SU-DHL-6 (cell line): ENCODE data around the gene SERINC5.

Experiments
- H2AFZ ChIP-seq: fragments of 200-600 bp; sonication (generic); 2 replicates; pipeline ENCODE4 v1.6.1; 2014; ENCODE audit warnings: low read depth, mild to moderate bottlenecking, moderate library complexity, mixed read lengths, antibody characterized with exemption, low read length; ENCODE audit not compliant: severe bottlenecking
- H3F3A ChIP-seq: fragments of 200-600 bp; shearing (Covaris generic); 2 replicates; pipeline ENCODE4 v1.6.0; 2016; ENCODE audit warnings: antibody characterized with exemption, mild to moderate bottlenecking; ENCODE audit not compliant: insufficient read depth
- H3K27ac ChIP-seq: fragments of 200-600 bp; sonication (generic); 2 replicates; pipeline ENCODE4 v1.5.1; 2016; ENCODE audit warnings: low read depth, mild to moderate bottlenecking, low read length, moderate library complexity, mixed read lengths
- H3K27me3 ChIP-seq: fragments of 200-600 bp; sonication (generic), shearing (Covaris generic); 2 replicates; pipeline ENCODE4 v1.6.0; 2014; ENCODE audit warnings: mild to moderate bottlenecking, low read length
- H3K36me3 ChIP-seq: fragments of 200-600 bp; sonication (generic); 2 replicates; pipeline ENCODE4 v1.6.1; 2014; ENCODE audit warnings: mild to moderate bottlenecking, low read length, mixed read lengths
- H3K4me2 ChIP-seq: fragments of 300-600, 200-600 bp; shearing (Covaris generic), sonication (generic); 2 replicates; pipeline ENCODE4 v1.6.0; 2014; ENCODE audit warnings: low read length, low read depth, mild to moderate bottlenecking; ENCODE audit not compliant: poor library complexity, severe bottlenecking
- H3K4me3 ChIP-seq: fragments of 200-600 bp; sonication (generic); 2 replicates; pipeline ENCODE4 v1.5.1; 2014; ENCODE audit warnings: antibody characterized with exemption, low read length, mild to moderate bottlenecking, mixed read lengths; ENCODE audit not compliant: insufficient read depth, poor library complexity, severe bottlenecking
- H3K79me2 ChIP-seq: fragments of 200-600 bp; sonication (generic); 2 replicates; pipeline ENCODE4 v1.6.1; 2014; ENCODE audit warnings: mild to moderate bottlenecking, low read length, moderate library complexity; ENCODE audit not compliant: insufficient read depth
- H3K9ac ChIP-seq: fragments of 200-600 bp; sonication (generic); 2 replicates; pipeline ENCODE4 v1.7.0; 2014; ENCODE audit warnings: mild to moderate bottlenecking, low read length
- H3K9me2 ChIP-seq: fragments of 200-600 bp; sonication (generic); replicated peaks from 2 replicates; pipeline ENCODE4 v1.6.1; 2014; ENCODE audit warnings: low read length; ENCODE audit not compliant: insufficient read depth
- H3K9me3 ChIP-seq: fragments of 200-600 bp; sonication (generic); 2 replicates; pipeline ENCODE4 v1.6.1; 2014; ENCODE audit warnings: low read length, mixed read lengths; ENCODE audit not compliant: insufficient read depth
- H4K20me1 ChIP-seq: fragments of 200-600 bp; sonication (generic); 2 replicates; pipeline ENCODE4 v1.6.1; 2014; ENCODE audit warnings: low read depth, mild to moderate bottlenecking, antibody characterized with exemption, low read length, moderate library complexity, mixed read lengths
- CTCF ChIP-seq: fragments of 200-600 bp; sonication (generic); IDR thresholded peaks from one replicate; pipeline ENCODE4 v1.5.1; 2017; ENCODE audit warnings: antibody characterized with exemption, mild to moderate bottlenecking, low read length, moderate library complexity; ENCODE audit not compliant: insufficient read depth, poor library complexity, severe bottlenecking
- EZH2phosphoT487 ChIP-seq: fragments of 200-600 bp; sonication (generic), shearing (Covaris generic); conservative IDR thresholded peaks from 2 replicates; pipeline ENCODE4 v1.6.1; 2018; ENCODE audit warnings: mild to moderate bottlenecking, antibody characterized with exemption, low read length, moderate library complexity, mixed read lengths

Gene SERINC5

GRCh38 chr5:80069251-80069800 is 186.5 kb downstream of the SERINC5 start:
- Histone ChIP-seq H3F3A (no peaks in the 10 kb centered on the region), H3K9me3 (no peaks in the 10 kb centered on the region), H3K4me2 (no peak overlapping the region), H3K27me3 (no peaks in the 10 kb centered on the region), H3K9ac (no peak overlapping the region), H2AFZ (no peak overlapping the region), H3K27ac (no peak overlapping the region), H3K36me3 (no peaks in the 10 kb centered on the region), H4K20me1 (no peaks in the 10 kb centered on the region), H3K79me2 (no peaks in the 10 kb centered on the region), H3K9me2 (no peaks in the 10 kb centered on the region), H3K4me3 (no peak overlapping the region)
- TF ChIP-seq EZH2phosphoT487 (no peak), CTCF (no peak)

GRCh38 chr5:80068775-80069174 is 187.1 kb downstream of the SERINC5 start:
- Histone ChIP-seq H3F3A (no peaks in the 10 kb centered on the region), H2AFZ (no peak overlapping the region), H3K9ac (no peak overlapping the region), H4K20me1 (no peaks in the 10 kb centered on the region), H3K27me3 (no peaks in the 10 kb centered on the region), H3K4me2 (no peak overlapping the region), H3K4me3 (no peak overlapping the region), H3K9me2 (no peaks in the 10 kb centered on the region), H3K27ac (no peak overlapping the region), H3K9me3 (no peaks in the 10 kb centered on the region), H3K79me2 (no peaks in the 10 kb centered on the region), H3K36me3 (no peaks in the 10 kb centered on the region)
- TF ChIP-seq EZH2phosphoT487 (no peak), CTCF (no peak)

- no peak overlapping the region for H3K4me2 ChIP-seq
- H3K9me3 ChIP-seq = no peaks in the 10 kb centered on the region
- H4K20me1 ChIP-seq = no peaks in the 10 kb centered on the region
- H3K4me3 ChIP-seq = no peak overlapping the region
- H3K27me3 ChIP-seq = no peaks in the 10 kb centered on the region
- H3K27ac ChIP-seq = no peak overlapping the region
- H3K36me3 ChIP-seq = no peaks in the 10 kb centered on the region
- no peak overlapping the region for H2AFZ ChIP-seq
- H3K9ac ChIP-seq = no peak overlapping the region
- no peak for TF ChIP-seq EZH2phosphoT487
- no peak for TF ChIP-seq CTCF
- no peaks in the 10 kb centered on the region for H3F3A ChIP-seq
- H3K79me2 ChIP-seq = no peaks in the 10 kb centered on the region
- no peaks in the 10 kb centered on the region for H3K9me2 ChIP-seq
These were observed 187.6 kb downstream of the SERINC5 start for GRCh38 chr5:80068246-80068636.
